ENCODE measurements around the gene CSF3R. TPM values are rescaled to one million over a fixed set of nuclear protein-coding genes. Genes with fewer than 3 reads are reported as not detected.

Gene CSF3R
- total and polyA plus RNA-seq, 2 donors from 2014 or later = 1.4 to 13.3 TPM

DNA sequence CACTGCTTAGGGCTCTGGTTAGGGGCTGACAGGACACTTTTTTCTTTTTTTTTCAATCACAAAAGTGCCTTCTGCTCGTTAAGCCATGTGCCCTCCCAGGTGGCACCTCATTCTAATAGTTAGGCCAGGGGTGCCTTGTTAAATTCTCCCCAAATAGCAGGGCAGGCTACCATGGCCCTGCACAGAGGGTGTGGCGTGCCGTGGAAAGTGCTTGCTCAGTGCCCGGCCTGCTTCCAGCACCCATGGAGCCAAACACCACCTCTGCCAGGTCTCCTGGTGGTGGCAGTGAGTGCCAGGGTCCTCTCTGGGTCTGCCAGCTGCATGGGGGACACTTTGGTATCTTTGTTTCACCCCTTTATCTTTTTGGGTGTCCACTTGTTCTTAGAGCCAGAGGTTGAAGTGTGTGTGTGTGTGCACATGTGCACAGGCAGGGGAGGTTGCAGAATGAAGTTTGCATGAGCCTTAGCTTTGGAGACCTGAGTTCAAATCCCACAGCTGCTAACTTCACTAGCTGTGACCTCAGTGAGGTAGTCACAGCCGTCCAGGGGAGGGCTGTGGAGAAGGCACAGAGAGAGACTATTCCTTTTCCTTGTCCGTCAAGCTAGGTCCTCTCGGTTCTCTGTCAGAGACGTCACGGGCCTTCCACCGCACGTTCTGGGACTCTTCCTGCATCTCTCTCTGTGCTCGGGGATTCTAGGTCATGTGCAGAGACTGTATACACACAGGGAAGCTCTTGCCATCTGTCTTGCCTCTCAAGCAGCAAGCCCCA, 39.9 kb upstream of the CSF3R start:
- TF ChIP-seq, protein P1, sequence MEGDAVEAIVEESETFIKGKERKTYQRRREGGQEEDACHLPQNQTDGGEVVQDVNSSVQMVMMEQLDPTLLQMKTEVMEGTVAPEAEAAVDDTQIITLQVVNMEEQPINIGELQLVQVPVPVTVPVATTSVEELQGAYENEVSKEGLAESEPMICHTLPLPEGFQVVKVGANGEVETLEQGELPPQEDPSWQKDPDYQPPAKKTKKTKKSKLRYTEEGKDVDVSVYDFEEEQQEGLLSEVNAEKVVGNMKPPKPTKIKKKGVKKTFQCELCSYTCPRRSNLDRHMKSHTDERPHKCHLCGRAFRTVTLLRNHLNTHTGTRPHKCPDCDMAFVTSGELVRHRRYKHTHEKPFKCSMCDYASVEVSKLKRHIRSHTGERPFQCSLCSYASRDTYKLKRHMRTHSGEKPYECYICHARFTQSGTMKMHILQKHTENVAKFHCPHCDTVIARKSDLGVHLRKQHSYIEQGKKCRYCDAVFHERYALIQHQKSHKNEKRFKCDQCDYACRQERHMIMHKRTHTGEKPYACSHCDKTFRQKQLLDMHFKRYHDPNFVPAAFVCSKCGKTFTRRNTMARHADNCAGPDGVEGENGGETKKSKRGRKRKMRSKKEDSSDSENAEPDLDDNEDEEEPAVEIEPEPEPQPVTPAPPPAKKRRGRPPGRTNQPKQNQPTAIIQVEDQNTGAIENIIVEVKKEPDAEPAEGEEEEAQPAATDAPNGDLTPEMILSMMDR (IDR thresholded peaks at IDR 0.05; ENCODE audit: borderline replicate concordance, extremely low read depth, insufficient read depth) = no peak
- intact Hi-C loops (cut with DNase I) = no loop called here
- no peak overlapping the region for H3K27ac ChIP-seq (ENCODE audit: low read depth in 2 of 2, low read length in 2 of 2)
- H3K36me3 ChIP-seq (ENCODE audit: control insufficient read depth in 2 of 3, insufficient read depth in 3 of 3, low read length in 3 of 3) = no peaks in the 10 kb centered on the region
- no peak overlapping the region for H3K9ac ChIP-seq (ENCODE audit: low read length in 3 of 3)
- FAIRE-seq = no peak
- no peaks in the 10 kb centered on the region for H3K27me3 ChIP-seq (ENCODE audit: control insufficient read depth, insufficient read depth, low read length)
- no peaks in the 10 kb centered on the region for H3K4me1 ChIP-seq (ENCODE audit: control insufficient read depth in 2 of 3, insufficient read depth in 2 of 3, low read depth in 1 of 3, low read length in 3 of 3)
- H3K9me3 ChIP-seq (ENCODE audit: control insufficient read depth in 2 of 3, insufficient read depth in 1 of 3, low read length in 3 of 3) = no peaks in the 10 kb centered on the region
- no peak for DNase-seq
- no peak overlapping the region for H3K4me3 ChIP-seq (ENCODE audit: low read length in 3 of 3)

DNA sequence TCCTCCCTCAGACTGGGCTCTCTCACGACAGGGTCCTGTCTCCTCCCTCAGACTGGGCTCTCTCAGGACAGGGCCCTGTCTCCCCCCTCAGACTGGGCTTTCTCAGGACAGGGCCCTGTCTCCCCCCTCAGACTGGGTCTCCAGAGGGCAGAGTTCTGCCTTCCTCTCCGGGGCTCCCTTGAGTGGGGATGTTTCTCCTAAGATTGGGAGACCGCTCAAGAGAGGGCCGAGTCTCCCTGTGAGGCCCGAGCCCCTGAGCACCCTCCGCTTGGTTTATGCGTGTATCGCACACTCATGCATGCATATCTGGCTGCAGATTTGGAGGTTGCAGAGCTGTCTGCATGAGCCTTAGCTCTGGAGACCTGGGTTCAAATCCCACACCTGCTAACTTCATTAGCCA, 39.3 kb upstream of the CSF3R start:
- no peak for FAIRE-seq
- Histone ChIP-seq H3K4me1 (ENCODE audit: control insufficient read depth in 2 of 3, insufficient read depth in 2 of 3, low read depth in 1 of 3, low read length in 3 of 3) (no peaks in the 10 kb centered on the region), H3K9me3 (ENCODE audit: control insufficient read depth in 2 of 3, insufficient read depth in 1 of 3, low read length in 3 of 3) (no peaks in the 10 kb centered on the region), H3K36me3 (ENCODE audit: control insufficient read depth in 2 of 3, insufficient read depth in 3 of 3, low read length in 3 of 3) (no peaks in the 10 kb centered on the region), H3K27ac (ENCODE audit: low read depth in 2 of 2, low read length in 2 of 2) (no peak overlapping the region), H3K27me3 (ENCODE audit: control insufficient read depth, insufficient read depth, low read length) (no peaks in the 10 kb centered on the region), H3K9ac (ENCODE audit: low read length in 3 of 3) (no peak overlapping the region), H3K4me3 (ENCODE audit: low read length in 3 of 3) (no peak overlapping the region)
- TF ChIP-seq, protein P1 (IDR thresholded peaks at IDR 0.05; ENCODE audit: borderline replicate concordance, extremely low read depth, insufficient read depth) = no peak
- intact Hi-C loops (cut with DNase I) = no loop called here
- DNase-seq = no peak

DNA sequence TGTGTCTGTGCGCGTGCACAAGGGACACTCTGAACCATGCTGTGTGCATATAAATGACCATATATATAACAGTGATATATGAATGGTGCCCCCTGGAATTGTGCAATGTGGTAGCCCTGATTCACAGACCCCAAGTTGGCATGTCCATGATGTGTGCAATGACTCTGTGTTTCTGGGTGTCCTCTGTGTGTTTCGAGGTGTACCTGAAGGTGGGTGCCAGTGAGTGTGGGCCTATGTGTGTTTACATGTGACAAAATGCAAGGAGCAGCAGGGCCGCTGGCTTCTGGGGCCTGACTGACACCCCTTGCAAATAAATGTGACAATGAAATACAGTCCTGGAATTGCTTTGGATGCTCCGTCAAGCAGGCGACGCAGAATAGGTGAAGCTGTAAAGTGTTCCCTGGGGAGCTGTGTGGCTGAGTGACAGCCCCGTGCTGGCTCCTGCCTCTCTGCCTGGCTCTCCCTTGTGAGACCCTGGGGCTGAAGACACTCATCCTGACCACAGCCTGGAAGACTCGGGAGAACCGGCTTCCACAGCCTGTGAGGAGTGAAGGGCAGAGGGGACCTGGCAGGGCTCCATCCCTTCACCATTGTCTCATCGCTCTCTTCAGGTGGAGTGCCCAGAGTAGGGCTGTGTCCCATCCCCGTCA, 38.2 kb upstream of the CSF3R start:
- Histone ChIP-seq H3K9me3 (ENCODE audit: control insufficient read depth in 2 of 3, insufficient read depth in 1 of 3, low read length in 3 of 3) (no peaks in the 10 kb centered on the region), H3K27ac (ENCODE audit: low read depth in 2 of 2, low read length in 2 of 2) (no peak overlapping the region), H3K9ac (ENCODE audit: low read length in 3 of 3) (no peak overlapping the region), H3K36me3 (ENCODE audit: control insufficient read depth in 2 of 3, insufficient read depth in 3 of 3, low read length in 3 of 3) (no peaks in the 10 kb centered on the region), H3K4me3 (ENCODE audit: low read length in 3 of 3) (no peak overlapping the region), H3K4me1 (ENCODE audit: control insufficient read depth in 2 of 3, insufficient read depth in 2 of 3, low read depth in 1 of 3, low read length in 3 of 3) (no peaks in the 10 kb centered on the region), H3K27me3 (ENCODE audit: control insufficient read depth, insufficient read depth, low read length) (no peaks in the 10 kb centered on the region)
- FAIRE-seq = no peak
- intact Hi-C loops (cut with DNase I) = no loop called here
- no peak for DNase-seq
- TF ChIP-seq, protein P1 (IDR thresholded peaks at IDR 0.05; ENCODE audit: borderline replicate concordance, extremely low read depth, insufficient read depth) = no peak

All from kidney (tissue), 14 donors.